NT2/D1 (cell line): ENCODE results near the gene NAP1L5.

Experiments
- DNase-seq: peaks from one replicate; pipeline ENCODE4 v3.0.0-alpha.2; 2011; ENCODE audit warnings: low read depth, low spot score
- H3K27me3 ChIP-seq: 2 replicates; pipeline ENCODE4 v1.6.0; 2011; ENCODE audit warnings: mild to moderate bottlenecking; ENCODE audit not compliant: insufficient read length, insufficient read depth
- H3K36me3 ChIP-seq: 2 replicates; pipeline ENCODE4 v1.6.1; 2011; ENCODE audit warnings: mild to moderate bottlenecking, low read length, mixed read lengths; ENCODE audit not compliant: insufficient read depth, insufficient read length
- H3K4me1 ChIP-seq: 2 replicates; pipeline ENCODE4 v1.5.1; 2011; ENCODE audit not compliant: insufficient read depth, insufficient read length
- H3K4me3 ChIP-seq: 2 replicates; pipeline ENCODE4 v1.5.1; 2011; ENCODE audit warnings: low read depth; ENCODE audit not compliant: insufficient read length
- H3K9ac ChIP-seq: 2 replicates; pipeline ENCODE4 v1.6.0; 2011; ENCODE audit warnings: low read depth; ENCODE audit not compliant: insufficient read length
- H3K9me3 ChIP-seq: 2 replicates; pipeline ENCODE4 v1.5.1; 2011; ENCODE audit warnings: mild to moderate bottlenecking, low read length; ENCODE audit not compliant: insufficient read depth
- SUZ12 ChIP-seq: IDR thresholded peaks from 2 replicates; pipeline ENCODE4 v1.6.1; 2011; ENCODE audit not compliant: insufficient read length, insufficient read depth; ENCODE audit errors: extremely low read depth
- YY1 ChIP-seq: IDR thresholded peaks from 2 replicates; pipeline ENCODE4 v1.6.1; 2011; ENCODE audit not compliant: insufficient read length, insufficient read depth
- ZNF274 ChIP-seq: IDR thresholded peaks from 2 replicates; pipeline ENCODE4 v1.6.1; 2011; ENCODE audit warnings: mild to moderate bottlenecking, low read depth, low read length

Gene NAP1L5

DNA sequence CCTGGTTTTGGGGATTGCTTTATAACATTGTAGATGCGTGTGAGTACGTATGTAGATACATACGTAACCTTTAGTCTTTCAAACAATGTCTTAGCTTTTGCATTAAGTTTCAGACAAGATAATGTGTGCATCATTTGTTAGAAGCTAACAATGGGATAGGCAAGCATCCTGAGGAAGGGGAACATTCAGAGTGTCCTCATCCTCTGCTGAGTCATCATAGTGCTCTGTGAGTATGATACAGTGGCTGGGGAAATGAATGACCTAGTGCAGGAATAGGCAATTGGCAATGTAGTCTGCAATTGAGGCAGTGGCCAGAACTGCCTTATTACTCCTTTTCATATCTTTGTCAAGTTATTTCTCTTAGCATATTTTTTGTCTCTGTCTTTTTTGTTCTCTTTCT lies 7.3 kb downstream of the NAP1L5 start:
- no peak for DNase-seq
- no peaks in the 10 kb centered on the region for H3K9me3 ChIP-seq
- H3K9ac ChIP-seq = no peak overlapping the region
- TF ChIP-seq YY1 (no peak), ZNF274 (no peak), SUZ12 (no peak)
- H3K4me1 ChIP-seq = no peaks in the 10 kb centered on the region
- no peaks in the 10 kb centered on the region for H3K36me3 ChIP-seq
- H3K4me3 ChIP-seq = no peak overlapping the region
- no peaks in the 10 kb centered on the region for H3K27me3 ChIP-seq

DNA sequence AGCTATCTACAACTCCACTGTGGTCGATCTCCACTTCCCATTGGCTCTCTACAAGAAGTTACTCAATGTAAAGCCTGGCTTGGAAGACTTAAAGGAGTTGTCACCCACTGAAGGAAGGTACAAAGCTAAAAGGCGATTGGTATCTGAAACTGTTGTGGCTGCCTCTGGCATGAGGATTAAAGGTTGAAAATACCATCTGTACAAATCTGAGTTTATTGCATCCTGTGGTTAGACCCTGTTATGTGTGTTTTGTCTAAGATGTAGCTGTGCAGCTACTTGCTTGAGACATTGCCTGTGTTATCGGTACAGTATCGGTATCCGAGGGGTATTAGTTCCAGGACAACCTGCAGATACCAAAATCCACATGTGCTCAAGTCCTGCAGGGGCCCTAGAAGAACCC lies 16.4 kb downstream of the NAP1L5 start:
- no peak for TF ChIP-seq ZNF274
- TF ChIP-seq YY1 = no peak
- TF ChIP-seq SUZ12 = no peak
- Histone ChIP-seq H3K9ac (no peak overlapping the region), H3K27me3 (no peaks in the 10 kb centered on the region), H3K9me3 (no peaks in the 10 kb centered on the region), H3K36me3 (no peaks in the 10 kb centered on the region), H3K4me1 (no peaks in the 10 kb centered on the region), H3K4me3 (no peak overlapping the region)
- DNase-seq = no peak

DNA sequence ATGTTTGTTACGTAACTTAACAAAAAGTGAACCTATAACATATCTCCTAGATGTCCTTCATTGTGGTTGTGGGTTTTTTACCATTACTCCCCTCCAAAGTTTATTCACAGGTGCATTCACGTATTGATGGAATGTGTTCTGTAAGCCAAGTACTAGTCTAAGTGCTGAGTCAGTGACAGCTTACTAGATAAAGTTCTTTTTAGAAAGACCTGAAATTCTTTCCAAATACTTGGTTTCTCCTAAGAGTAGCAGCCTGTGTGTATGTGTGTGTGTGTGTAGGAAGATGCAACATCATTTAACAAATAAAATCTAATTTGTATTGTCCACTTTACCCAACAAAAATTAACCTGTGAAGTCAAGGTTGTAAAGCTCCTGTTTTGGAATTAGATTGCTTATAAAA lies 22.1 kb downstream of the NAP1L5 start:
- no peaks in the 10 kb centered on the region for H3K36me3 ChIP-seq
- no peak for TF ChIP-seq YY1
- no peak for TF ChIP-seq SUZ12
- no peak for TF ChIP-seq ZNF274
- no peaks in the 10 kb centered on the region for H3K27me3 ChIP-seq
- no peaks in the 10 kb centered on the region for H3K4me1 ChIP-seq
- H3K9me3 ChIP-seq = no peaks in the 10 kb centered on the region
- no peak overlapping the region for H3K9ac ChIP-seq
- no peak overlapping the region for H3K4me3 ChIP-seq
- DNase-seq = no peak

DNA sequence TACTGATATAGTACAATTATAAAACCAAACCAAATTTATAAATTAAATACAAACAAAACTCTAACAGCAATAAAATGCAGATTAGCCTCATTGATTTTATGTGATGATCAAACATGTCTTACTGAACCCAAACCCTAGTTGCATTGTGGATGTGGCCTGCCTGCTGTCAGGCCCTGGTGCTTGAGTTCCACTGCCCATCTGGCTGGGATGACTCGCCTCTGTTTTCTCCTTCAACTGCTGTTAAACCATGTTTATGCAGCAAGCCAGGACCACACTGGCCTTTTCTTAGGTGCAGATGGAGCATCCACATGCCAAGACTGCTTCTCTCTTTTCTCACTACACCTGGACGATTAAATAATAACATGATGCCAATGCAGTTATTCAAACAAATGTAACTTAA lies 22.6 kb downstream of the NAP1L5 start:
- Histone ChIP-seq H3K4me1 (no peaks in the 10 kb centered on the region), H3K9me3 (no peaks in the 10 kb centered on the region), H3K9ac (no peak overlapping the region), H3K36me3 (no peaks in the 10 kb centered on the region), H3K27me3 (no peaks in the 10 kb centered on the region), H3K4me3 (no peak overlapping the region)
- no peak for TF ChIP-seq SUZ12
- TF ChIP-seq YY1 = no peak
- TF ChIP-seq ZNF274 = no peak
- no peak for DNase-seq

DNA sequence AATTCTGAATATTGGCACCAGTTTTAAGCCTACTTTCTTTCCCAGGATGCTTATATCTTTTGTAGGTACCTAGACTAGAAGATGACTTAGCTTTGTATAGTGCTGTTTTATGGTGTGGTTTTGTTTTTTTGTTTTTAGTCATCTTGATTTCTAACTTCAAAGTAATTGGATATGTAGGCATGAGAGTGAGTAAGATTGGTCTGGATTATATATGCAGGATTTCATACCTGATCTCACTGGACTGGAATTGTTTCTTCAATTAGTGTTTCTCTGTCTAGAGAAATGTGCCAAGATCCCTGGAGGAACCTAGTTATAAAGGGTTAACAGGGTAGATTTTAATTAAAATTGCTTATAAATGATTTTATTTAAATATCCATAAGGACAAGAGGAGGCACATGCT lies 23.1 kb downstream of the NAP1L5 start:
- Histone ChIP-seq H3K4me1 (no peaks in the 10 kb centered on the region), H3K4me3 (no peak overlapping the region), H3K36me3 (no peaks in the 10 kb centered on the region), H3K9ac (no peak overlapping the region), H3K9me3 (no peaks in the 10 kb centered on the region), H3K27me3 (no peaks in the 10 kb centered on the region)
- TF ChIP-seq YY1 (no peak), ZNF274 (no peak), SUZ12 (no peak)
- no peak for DNase-seq

DNA sequence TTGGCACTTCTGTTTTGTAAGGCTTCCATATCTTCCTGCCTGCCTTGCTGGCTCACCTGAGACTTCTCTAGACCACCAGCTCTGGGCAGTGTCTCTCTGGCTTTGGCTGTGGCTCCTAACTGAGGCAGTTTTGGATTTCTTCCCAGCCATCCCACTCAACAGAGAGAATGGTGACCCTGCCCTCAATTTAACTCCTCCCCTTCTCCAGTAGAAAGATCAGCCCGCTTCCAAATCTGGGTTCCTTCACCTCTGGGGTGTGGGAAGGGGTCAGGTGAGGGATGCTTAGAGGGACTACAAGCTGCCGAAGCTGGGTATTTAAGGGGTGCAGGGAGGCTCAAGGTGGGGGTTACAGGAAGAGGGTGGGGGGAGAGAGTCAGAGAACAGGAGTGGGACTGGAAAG lies 23.7 kb downstream of the NAP1L5 start:
- DNase-seq = no peak
- H3K4me3 ChIP-seq = no peak overlapping the region
- no peaks in the 10 kb centered on the region for H3K4me1 ChIP-seq
- no peaks in the 10 kb centered on the region for H3K36me3 ChIP-seq
- no peaks in the 10 kb centered on the region for H3K27me3 ChIP-seq
- no peaks in the 10 kb centered on the region for H3K9me3 ChIP-seq
- TF ChIP-seq SUZ12 = no peak
- no peak for TF ChIP-seq YY1
- TF ChIP-seq ZNF274 = no peak
- H3K9ac ChIP-seq = no peak overlapping the region

DNA sequence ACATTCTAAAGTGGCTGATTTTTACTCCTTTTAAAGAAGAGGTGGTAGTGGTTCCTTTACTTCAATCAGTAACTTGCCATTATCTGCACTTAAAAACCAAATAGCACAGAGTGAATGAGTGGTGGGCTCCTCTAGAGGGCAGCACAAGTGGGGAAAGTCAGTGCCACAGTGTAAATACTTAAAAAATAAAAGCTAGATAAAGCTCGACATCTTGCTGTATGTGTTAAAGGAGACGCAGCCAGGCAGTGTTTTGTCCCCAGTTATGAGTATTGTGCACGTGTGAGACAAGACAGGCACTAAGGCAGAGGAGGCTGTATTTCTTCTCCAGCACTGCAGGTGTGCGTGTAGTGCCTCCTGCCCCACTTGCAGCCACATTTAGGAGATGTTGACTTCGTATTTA lies 24.6 kb downstream of the NAP1L5 start:
- no peaks in the 10 kb centered on the region for H3K27me3 ChIP-seq
- TF ChIP-seq SUZ12 (no peak), YY1 (no peak), ZNF274 (no peak)
- no peaks in the 10 kb centered on the region for H3K9me3 ChIP-seq
- H3K36me3 ChIP-seq = no peaks in the 10 kb centered on the region
- H3K4me1 ChIP-seq = no peaks in the 10 kb centered on the region
- no peak overlapping the region for H3K9ac ChIP-seq
- H3K4me3 ChIP-seq = no peak overlapping the region
- peak; percentile 15 for DNase-seq

DNA sequence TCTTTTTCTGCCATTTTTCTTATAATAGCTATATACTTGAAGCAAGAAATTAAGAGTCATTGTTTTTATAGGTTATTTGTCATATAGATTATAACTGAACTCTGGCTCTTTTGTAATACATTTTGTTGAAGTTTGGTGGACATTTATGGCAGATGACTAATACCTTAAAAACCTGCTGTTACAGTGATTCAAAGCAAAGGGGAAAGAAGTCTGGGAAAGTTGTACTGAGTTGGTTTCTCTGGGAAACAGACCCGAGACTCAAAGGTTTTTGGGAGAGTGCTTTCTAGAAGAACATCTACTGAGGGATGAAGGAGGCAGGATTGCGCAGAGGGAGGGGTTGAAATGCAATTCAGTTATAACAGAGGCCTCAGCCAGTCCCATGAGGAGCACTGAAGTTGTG lies 35.9 kb downstream of the NAP1L5 start:
- no peaks in the 10 kb centered on the region for H3K36me3 ChIP-seq
- H3K4me3 ChIP-seq = no peak overlapping the region
- no peaks in the 10 kb centered on the region for H3K9me3 ChIP-seq
- H3K27me3 ChIP-seq = no peaks in the 10 kb centered on the region
- H3K9ac ChIP-seq = no peak overlapping the region
- DNase-seq = no peak
- no peaks in the 10 kb centered on the region for H3K4me1 ChIP-seq
- TF ChIP-seq SUZ12 (no peak), YY1 (no peak), ZNF274 (no peak)
